Epithelial cell of esophagus (primary cell): ENCODE data around the gene NIPAL3.
A peak's percentile ranks its signal among the peaks of the same experiment; 100 is the strongest.
"Not testable (repeated sequence)": the region's sequence is repeated elsewhere in the genome, so short reads cannot be mapped to it uniquely, and the experiment has no call there.

Source experiments
- DNase-seq: peaks from one replicate; pipeline ENCODE4 v3.0.0; 2010; ENCODE audit warnings: low read depth
- H3K4me3 ChIP-seq: 2 replicates; pipeline ENCODE4 v1.5.1; 2011; ENCODE audit warnings: mild to moderate bottlenecking, low read length, control low read depth
- CTCF ChIP-seq: IDR thresholded peaks from 2 replicates; pipeline ENCODE4 v1.5.1; 2011; ENCODE audit warnings: low read depth, mild to moderate bottlenecking, low read length, control low read depth, inconsistent platforms; ENCODE audit not compliant: insufficient read depth; ENCODE audit errors: missing control alignments

Gene NIPAL3

GRCh38 chr1:24477309-24477708, 61.7 kb downstream of the NIPAL3 start:
- H3K4me3 ChIP-seq = no peak overlapping the region
- no peak for DNase-seq
- no peak for TF ChIP-seq CTCF

- no peak overlapping the region for H3K4me3 ChIP-seq
- TF ChIP-seq CTCF = no peak
- no peak for DNase-seq
These were observed 65.5 kb downstream of the NIPAL3 start for GRCh38 chr1:24481101-24481500.

- no peak overlapping the region for H3K4me3 ChIP-seq
- TF ChIP-seq CTCF = no peak
- no peak for DNase-seq
These were observed 66.4 kb downstream of the NIPAL3 start for GRCh38 chr1:24481843-24482610.

GRCh38 chr1:24483441-24483840, 67.8 kb downstream of the NIPAL3 start:
- DNase-seq = no peak
- TF ChIP-seq CTCF = no peak

GRCh38 chr1:24484199-24484598, 68.6 kb downstream of the NIPAL3 start:
- no peak for TF ChIP-seq CTCF
- no peak for DNase-seq
- H3K4me3 ChIP-seq = no peak overlapping the region

More at GRCh38 chr1:24483441-24483840, 67.8 kb downstream of the NIPAL3 start:
- no peak overlapping the region for H3K4me3 ChIP-seq

- H3K4me3 ChIP-seq = no peak overlapping the region
- no peak for DNase-seq
- TF ChIP-seq CTCF = no peak
These were observed 70.9 kb downstream of the NIPAL3 start for GRCh38 chr1:24486331-24487065.

- no peak for DNase-seq
- TF ChIP-seq CTCF = no peak
- no peak overlapping the region for H3K4me3 ChIP-seq
These were observed 71.9 kb downstream of the NIPAL3 start for GRCh38 chr1:24487455-24487854.

- DNase-seq = peak; percentile 42
- not testable (repeated sequence) for H3K4me3 ChIP-seq
These were observed 72.6 kb downstream of the NIPAL3 start for GRCh38 chr1:24488159-24488558.
